ENCODE measurements around the gene MAST4. TPM values are rescaled to one million over a fixed set of nuclear protein-coding genes. Genes with fewer than 3 reads are reported as not detected.

The MAST4 gene
- total and polyA plus RNA-seq, 2 donors (not counting 1 experiment from before 2014, with no cell fraction given): 2.5 to 57.1 TPM

DNA sequence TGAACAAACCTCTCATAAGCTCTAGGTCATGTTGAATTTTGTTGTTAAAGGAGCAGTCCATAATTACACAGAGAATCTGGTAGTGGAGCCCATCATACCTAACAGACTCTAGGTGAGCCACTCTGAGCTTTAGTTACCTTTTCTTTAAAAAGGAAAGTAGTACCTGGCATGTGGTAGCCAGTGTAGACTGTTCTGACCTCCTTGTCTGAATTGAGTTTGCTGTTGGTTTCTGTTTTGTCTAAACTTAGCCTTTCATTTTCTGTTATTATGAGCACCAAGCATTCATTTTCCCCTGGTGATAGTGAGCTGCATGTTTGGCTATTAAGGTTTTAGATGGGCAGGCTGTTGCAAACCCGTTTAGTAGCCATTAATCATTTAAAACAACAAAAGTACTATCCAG lies 112.2 kb downstream of the MAST4 start:
- no CpG with 5 or more reads among the region's 1 CpG for WGBS (ENCODE audit: insufficient coverage)
- intact Hi-C loops (cut with micrococcal nuclease): no loop called here
- H3K36me3 ChIP-seq (replicated peaks in 1 of 2; ENCODE audit: control extremely low read depth in 1 of 2, control insufficient read depth in 1 of 2, extremely low read depth in 1 of 2, insufficient read depth in 2 of 2, low read length in 1 of 2): no peaks in the 10 kb centered on the region
- Mint-ChIP-seq H3K4me1 (peaks cover 6% of the 10 kb centered on the region), H3K27me3 (no peaks in the 10 kb centered on the region), H3K9me3 (ENCODE audit: insufficient read depth) (peaks cover 9% of the 10 kb centered on the region), H3K4me3 (no peak overlapping the region), H3K27ac (no peak overlapping the region)
- no peaks in the 10 kb centered on the region for H3K79me2 ChIP-seq (ENCODE audit: control insufficient read depth, insufficient read depth, low read length)
- no peaks in the 10 kb centered on the region for H4K20me1 ChIP-seq (ENCODE audit: control insufficient read depth, insufficient read depth, low read length, poor library complexity, severe bottlenecking)
- no peaks in the 10 kb centered on the region for H3K27me3 ChIP-seq (replicated peaks in 1 of 4; ENCODE audit: control extremely low read depth in 1 of 4, control insufficient read depth in 3 of 4, insufficient read depth in 4 of 4, low read length in 3 of 4)
- ATAC-seq (ENCODE audit: low read depth): no peak
- TF ChIP-seq, protein P1, sequence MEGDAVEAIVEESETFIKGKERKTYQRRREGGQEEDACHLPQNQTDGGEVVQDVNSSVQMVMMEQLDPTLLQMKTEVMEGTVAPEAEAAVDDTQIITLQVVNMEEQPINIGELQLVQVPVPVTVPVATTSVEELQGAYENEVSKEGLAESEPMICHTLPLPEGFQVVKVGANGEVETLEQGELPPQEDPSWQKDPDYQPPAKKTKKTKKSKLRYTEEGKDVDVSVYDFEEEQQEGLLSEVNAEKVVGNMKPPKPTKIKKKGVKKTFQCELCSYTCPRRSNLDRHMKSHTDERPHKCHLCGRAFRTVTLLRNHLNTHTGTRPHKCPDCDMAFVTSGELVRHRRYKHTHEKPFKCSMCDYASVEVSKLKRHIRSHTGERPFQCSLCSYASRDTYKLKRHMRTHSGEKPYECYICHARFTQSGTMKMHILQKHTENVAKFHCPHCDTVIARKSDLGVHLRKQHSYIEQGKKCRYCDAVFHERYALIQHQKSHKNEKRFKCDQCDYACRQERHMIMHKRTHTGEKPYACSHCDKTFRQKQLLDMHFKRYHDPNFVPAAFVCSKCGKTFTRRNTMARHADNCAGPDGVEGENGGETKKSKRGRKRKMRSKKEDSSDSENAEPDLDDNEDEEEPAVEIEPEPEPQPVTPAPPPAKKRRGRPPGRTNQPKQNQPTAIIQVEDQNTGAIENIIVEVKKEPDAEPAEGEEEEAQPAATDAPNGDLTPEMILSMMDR (IDR thresholded peaks at IDR 0.05): no peak
- TF ChIP-seq EZH2 (IDR thresholded peaks at IDR 0.05; ENCODE audit: borderline replicate concordance, insufficient read depth, low read depth, low read length, poor library complexity, severe bottlenecking): no peak
- no peak overlapping the region for H3K4me2 ChIP-seq (replicated peaks; ENCODE audit: low read depth, low read length, poor library complexity, severe bottlenecking)
- ChIA-PET POLR2A (no interaction called here), CTCF (interaction anchor here (0.7 to 0.8 kb wide), 2 partner anchors 47 to 402 kb away, joined by 3 read pairs; no protein-coding TSS in a partner anchor)
- no peak overlapping the region for H3K9ac ChIP-seq (ENCODE audit: low read length)
- no peak overlapping the region for H3K27ac ChIP-seq (ENCODE audit: low read length in 2 of 2)
- DNase-seq: no peak
- H3K4me1 ChIP-seq (ENCODE audit: control insufficient read depth in 2 of 2, insufficient read depth in 2 of 2, low read length in 2 of 2): no peaks in the 10 kb centered on the region
- no peak overlapping the region for H2AFZ ChIP-seq (ENCODE audit: insufficient read depth, low read depth, low read length, poor library complexity, severe bottlenecking)
- H3K9me3 ChIP-seq (ENCODE audit: control extremely low read depth in 1 of 3, control insufficient read depth in 2 of 3, insufficient read depth in 1 of 3, low read length in 2 of 3): peaks cover 2 to 5% (median 3%) of the 10 kb centered on the region in 3 donors
- no peak overlapping the region for H3K4me3 ChIP-seq (ENCODE audit: control extremely low read depth in 1 of 5, extremely low read depth in 1 of 5, insufficient read depth in 1 of 5, low read depth in 2 of 5, low read length in 4 of 5)

DNA sequence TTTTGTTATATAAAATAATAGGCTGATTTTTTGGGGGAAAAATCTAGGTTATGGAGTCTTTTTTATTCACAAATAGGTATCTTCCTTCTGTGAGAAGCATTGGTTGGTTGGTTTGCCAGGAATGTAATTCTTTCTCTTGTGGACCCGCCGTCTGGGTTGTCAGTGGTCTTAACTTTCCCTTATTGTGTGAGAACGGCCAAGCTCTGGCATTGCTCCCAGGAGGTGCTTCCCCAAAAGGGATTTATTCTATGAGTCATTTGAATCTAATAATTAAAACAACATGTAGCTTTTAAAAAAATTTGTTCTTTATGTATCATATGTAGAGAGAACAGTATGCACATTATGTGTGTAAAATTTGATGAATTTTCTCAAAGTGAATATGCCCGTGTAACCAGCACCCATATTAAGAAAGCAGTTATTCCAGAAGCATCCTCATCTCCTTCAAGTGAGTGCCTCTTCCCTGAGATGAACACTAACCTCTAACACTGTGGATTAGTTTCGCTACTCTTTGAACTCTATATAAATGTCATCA lies 114.4 kb downstream of the MAST4 start:
- Histone ChIP-seq H3K27me3 (replicated peaks in 1 of 4; ENCODE audit: control extremely low read depth in 1 of 4, control insufficient read depth in 3 of 4, insufficient read depth in 4 of 4, low read length in 3 of 4) (no peaks in the 10 kb centered on the region), H3K9ac (ENCODE audit: low read length) (no peak overlapping the region), H3K4me1 (ENCODE audit: control insufficient read depth in 2 of 2, insufficient read depth in 2 of 2, low read length in 2 of 2) (no peaks in the 10 kb centered on the region), H4K20me1 (ENCODE audit: control insufficient read depth, insufficient read depth, low read length, poor library complexity, severe bottlenecking) (no peaks in the 10 kb centered on the region), H2AFZ (ENCODE audit: insufficient read depth, low read depth, low read length, poor library complexity, severe bottlenecking) (no peak overlapping the region), H3K9me3 (ENCODE audit: control extremely low read depth in 1 of 3, control insufficient read depth in 2 of 3, insufficient read depth in 1 of 3, low read length in 2 of 3) (peaks cover 2 to 5% (median 3%) of the 10 kb centered on the region in 3 donors), H3K4me2 (replicated peaks; ENCODE audit: low read depth, low read length, poor library complexity, severe bottlenecking) (no peak overlapping the region), H3K27ac (ENCODE audit: low read length in 2 of 2) (no peak overlapping the region), H3K4me3 (ENCODE audit: control extremely low read depth in 1 of 5, extremely low read depth in 1 of 5, insufficient read depth in 1 of 5, low read depth in 2 of 5, low read length in 4 of 5) (no peak overlapping the region), H3K79me2 (ENCODE audit: control insufficient read depth, insufficient read depth, low read length) (no peaks in the 10 kb centered on the region), H3K36me3 (replicated peaks in 1 of 2; ENCODE audit: control extremely low read depth in 1 of 2, control insufficient read depth in 1 of 2, extremely low read depth in 1 of 2, insufficient read depth in 2 of 2, low read length in 1 of 2) (no peaks in the 10 kb centered on the region)
- Mint-ChIP-seq H3K9me3 (ENCODE audit: insufficient read depth) (peaks cover 9% of the 10 kb centered on the region), H3K27ac (no peak overlapping the region), H3K27me3 (no peaks in the 10 kb centered on the region), H3K4me3 (no peak overlapping the region), H3K4me1 (no peaks in the 10 kb centered on the region)
- intact Hi-C loops (cut with micrococcal nuclease): no loop called here
- ATAC-seq (ENCODE audit: low read depth) (no peak), DNase-seq (no peak)
- WGBS (ENCODE audit: insufficient coverage): no CpG with 5 or more reads among the region's 5 CpGs
- TF ChIP-seq, protein P1 (IDR thresholded peaks at IDR 0.05): no peak
- no peak for TF ChIP-seq EZH2 (IDR thresholded peaks at IDR 0.05; ENCODE audit: borderline replicate concordance, insufficient read depth, low read depth, low read length, poor library complexity, severe bottlenecking)
- ChIA-PET CTCF (no interaction called here), POLR2A (no interaction called here)

All from B cell (primary cell).